ENCODE data around the gene SLIT2.

The SLIT2 gene

GRCh38 chr4:20264688-20265087, 13.0 kb downstream of the SLIT2 start:
- no peak overlapping the region for H2AFZ ChIP-seq (ENCODE audit: low read length)
- H3K14ac ChIP-seq (ENCODE audit: low read length): no peak overlapping the region
- no peak overlapping the region for H3K23ac ChIP-seq (ENCODE audit: low read depth, low read length, poor library complexity)
- H3K27ac ChIP-seq (replicated peaks; ENCODE audit: low read length): no peak overlapping the region
- H2BK15ac ChIP-seq (ENCODE audit: low read length): no peak overlapping the region
- no peak overlapping the region for H3K9ac ChIP-seq (ENCODE audit: low read depth, low read length, poor library complexity)
- H3K9me3 ChIP-seq (replicated peaks in 1 of 2; ENCODE audit: control insufficient read depth in 2 of 2, insufficient read depth in 1 of 2, low read depth in 1 of 2, low read length in 2 of 2): no peaks in the 10 kb centered on the region
- no peak overlapping the region for H3K4ac ChIP-seq (ENCODE audit: low read length)
- H2BK5ac ChIP-seq (ENCODE audit: low read length): no peak overlapping the region
- peaks cover 2 to 10% of the 10 kb centered on the region in 2 donors for H3K4me1 ChIP-seq (ENCODE audit: control insufficient read depth in 2 of 2, insufficient read depth in 1 of 2, low read depth in 1 of 2, low read length in 2 of 2)
- no peak overlapping the region for H3K4me3 ChIP-seq (ENCODE audit: low read length in 2 of 2)
- peaks cover 0 to 87% of the 10 kb centered on the region in 2 donors for H3K36me3 ChIP-seq (replicated peaks in 1 of 2; ENCODE audit: control insufficient read depth in 2 of 2, insufficient read depth in 2 of 2, low read length in 2 of 2)
- no peaks in the 10 kb centered on the region for H3K79me1 ChIP-seq (ENCODE audit: low read depth, low read length)
- H2BK12ac ChIP-seq (ENCODE audit: low read length): no peak overlapping the region
- H4K8ac ChIP-seq (ENCODE audit: low read depth, low read length): no peak overlapping the region
- H3K27me3 ChIP-seq (ENCODE audit: control insufficient read depth in 3 of 3, insufficient read depth in 3 of 3, low read depth in 1 of 3, low read length in 3 of 3): no peaks in the 10 kb centered on the region
- no peak overlapping the region for H4K91ac ChIP-seq (ENCODE audit: low read depth, low read length, poor library complexity)
- no peak overlapping the region for H3K4me2 ChIP-seq (ENCODE audit: insufficient read depth, low read length, poor library complexity, severe bottlenecking)
- DNase-seq (ENCODE audit: low spot score): no peak
- H2AK5ac ChIP-seq (ENCODE audit: low read depth, low read length): no peak overlapping the region
- H2BK120ac ChIP-seq (ENCODE audit: low read depth, low read length): no peak overlapping the region
- no peak overlapping the region for H3K18ac ChIP-seq (ENCODE audit: low read length)

GRCh38 chr4:20265726-20266125, 14.0 kb downstream of the SLIT2 start:
- DNase-seq (ENCODE audit: low spot score): no peak
- H3K4me1 ChIP-seq (ENCODE audit: control insufficient read depth in 2 of 2, insufficient read depth in 1 of 2, low read depth in 1 of 2, low read length in 2 of 2): peaks cover 2 to 10% of the 10 kb centered on the region in 2 donors
- H2BK15ac ChIP-seq (ENCODE audit: low read length): no peak overlapping the region
- no peak overlapping the region for H3K4me2 ChIP-seq (ENCODE audit: insufficient read depth, low read length, poor library complexity, severe bottlenecking)
- no peak overlapping the region for H4K8ac ChIP-seq (ENCODE audit: low read depth, low read length)
- H3K9me3 ChIP-seq (replicated peaks in 1 of 2; ENCODE audit: control insufficient read depth in 2 of 2, insufficient read depth in 1 of 2, low read depth in 1 of 2, low read length in 2 of 2): no peaks in the 10 kb centered on the region
- no peak overlapping the region for H2BK5ac ChIP-seq (ENCODE audit: low read length)
- H3K27me3 ChIP-seq (ENCODE audit: control insufficient read depth in 3 of 3, insufficient read depth in 3 of 3, low read depth in 1 of 3, low read length in 3 of 3): no peaks in the 10 kb centered on the region
- no peak overlapping the region for H3K9ac ChIP-seq (ENCODE audit: low read depth, low read length, poor library complexity)
- no peak overlapping the region for H2AFZ ChIP-seq (ENCODE audit: low read length)
- H3K36me3 ChIP-seq (replicated peaks in 1 of 2; ENCODE audit: control insufficient read depth in 2 of 2, insufficient read depth in 2 of 2, low read length in 2 of 2): peaks cover 0 to 87% of the 10 kb centered on the region in 2 donors
- no CpG with 5 or more reads among the region's 1 CpG for WGBS, 2 donors (ENCODE audit: extremely low coverage in 2 of 2, insufficient read length in 2 of 2, insufficient replicate concordance in 1 of 2)
- no peak overlapping the region for H3K18ac ChIP-seq (ENCODE audit: low read length)
- H3K79me1 ChIP-seq (ENCODE audit: low read depth, low read length): no peaks in the 10 kb centered on the region
- no peak overlapping the region for H3K23ac ChIP-seq (ENCODE audit: low read depth, low read length, poor library complexity)
- H3K4me3 ChIP-seq (ENCODE audit: low read length in 2 of 2): no peak overlapping the region
- no peak overlapping the region for H3K27ac ChIP-seq (replicated peaks; ENCODE audit: low read length)
- H4K91ac ChIP-seq (ENCODE audit: low read depth, low read length, poor library complexity): no peak overlapping the region
- H2BK120ac ChIP-seq (ENCODE audit: low read depth, low read length): no peak overlapping the region
- no peak overlapping the region for H2BK12ac ChIP-seq (ENCODE audit: low read length)
- no peak overlapping the region for H3K4ac ChIP-seq (ENCODE audit: low read length)
- H2AK5ac ChIP-seq (ENCODE audit: low read depth, low read length): no peak overlapping the region
- H3K14ac ChIP-seq (ENCODE audit: low read length): no peak overlapping the region

- no peak overlapping the region for H2AK5ac ChIP-seq (ENCODE audit: low read depth, low read length)
These were observed 14.7 kb downstream of the SLIT2 start for GRCh38 chr4:20266215-20267082.

GRCh38 chr4:20268028-20268427, 16.3 kb downstream of the SLIT2 start:
- no peak overlapping the region for H3K23ac ChIP-seq (ENCODE audit: low read depth, low read length, poor library complexity)

More at GRCh38 chr4:20266215-20267082, 14.7 kb downstream of the SLIT2 start:
- Histone ChIP-seq H2BK5ac (ENCODE audit: low read length) (no peak overlapping the region), H4K8ac (ENCODE audit: low read depth, low read length) (no peak overlapping the region), H3K9me3 (replicated peaks in 1 of 2; ENCODE audit: control insufficient read depth in 2 of 2, insufficient read depth in 1 of 2, low read depth in 1 of 2, low read length in 2 of 2) (no peaks in the 10 kb centered on the region), H4K91ac (ENCODE audit: low read depth, low read length, poor library complexity) (no peak overlapping the region), H3K4me2 (ENCODE audit: insufficient read depth, low read length, poor library complexity, severe bottlenecking) (no peak overlapping the region), H3K9ac (ENCODE audit: low read depth, low read length, poor library complexity) (no peak overlapping the region), H3K14ac (ENCODE audit: low read length) (no peak overlapping the region), H3K4me3 (ENCODE audit: low read length in 2 of 2) (no peak overlapping the region), H2BK120ac (ENCODE audit: low read depth, low read length) (no peak overlapping the region), H3K79me1 (ENCODE audit: low read depth, low read length) (no peaks in the 10 kb centered on the region), H2AFZ (ENCODE audit: low read length) (peak overlapping the region; percentile 59), H3K36me3 (replicated peaks in 1 of 2; ENCODE audit: control insufficient read depth in 2 of 2, insufficient read depth in 2 of 2, low read length in 2 of 2) (peaks cover 0 to 83% of the 10 kb centered on the region in 2 donors), H3K27me3 (ENCODE audit: control insufficient read depth in 3 of 3, insufficient read depth in 3 of 3, low read depth in 1 of 3, low read length in 3 of 3) (no peaks in the 10 kb centered on the region), H2BK15ac (ENCODE audit: low read length) (no peak overlapping the region), H3K27ac (replicated peaks; ENCODE audit: low read length) (no peak overlapping the region), H2BK12ac (ENCODE audit: low read length) (no peak overlapping the region), H3K18ac (ENCODE audit: low read length) (no peak overlapping the region), H3K23ac (ENCODE audit: low read depth, low read length, poor library complexity) (no peak overlapping the region), H3K4me1 (ENCODE audit: control insufficient read depth in 2 of 2, insufficient read depth in 1 of 2, low read depth in 1 of 2, low read length in 2 of 2) (peaks cover 2 to 10% of the 10 kb centered on the region in 2 donors), H3K4ac (ENCODE audit: low read length) (no peak overlapping the region)
- no CpG with 5 or more reads among the region's 4 CpGs for WGBS, 2 donors (ENCODE audit: extremely low coverage in 2 of 2, insufficient read length in 2 of 2, insufficient replicate concordance in 1 of 2)
- DNase-seq (ENCODE audit: low spot score): no peak

More at GRCh38 chr4:20268028-20268427, 16.3 kb downstream of the SLIT2 start:
- Histone ChIP-seq H3K9ac (ENCODE audit: low read depth, low read length, poor library complexity) (no peak overlapping the region), H3K27ac (replicated peaks; ENCODE audit: low read length) (no peak overlapping the region), H2BK12ac (ENCODE audit: low read length) (no peak overlapping the region), H3K4me1 (ENCODE audit: control insufficient read depth in 2 of 2, insufficient read depth in 1 of 2, low read depth in 1 of 2, low read length in 2 of 2) (peaks cover 2 to 11% of the 10 kb centered on the region in 2 donors), H3K27me3 (ENCODE audit: control insufficient read depth in 3 of 3, insufficient read depth in 3 of 3, low read depth in 1 of 3, low read length in 3 of 3) (no peaks in the 10 kb centered on the region), H3K9me3 (replicated peaks in 1 of 2; ENCODE audit: control insufficient read depth in 2 of 2, insufficient read depth in 1 of 2, low read depth in 1 of 2, low read length in 2 of 2) (no peaks in the 10 kb centered on the region), H3K4ac (ENCODE audit: low read length) (no peak overlapping the region), H3K4me3 (ENCODE audit: low read length in 2 of 2) (no peak overlapping the region), H2AK5ac (ENCODE audit: low read depth, low read length) (no peak overlapping the region), H4K8ac (ENCODE audit: low read depth, low read length) (no peak overlapping the region), H2BK5ac (ENCODE audit: low read length) (no peak overlapping the region), H3K79me1 (ENCODE audit: low read depth, low read length) (no peaks in the 10 kb centered on the region), H4K91ac (ENCODE audit: low read depth, low read length, poor library complexity) (no peak overlapping the region), H3K18ac (ENCODE audit: low read length) (no peak overlapping the region), H3K4me2 (ENCODE audit: insufficient read depth, low read length, poor library complexity, severe bottlenecking) (no peak overlapping the region), H2BK120ac (ENCODE audit: low read depth, low read length) (no peak overlapping the region), H3K36me3 (replicated peaks in 1 of 2; ENCODE audit: control insufficient read depth in 2 of 2, insufficient read depth in 2 of 2, low read length in 2 of 2) (peaks cover 0 to 71% of the 10 kb centered on the region in 2 donors), H2BK15ac (ENCODE audit: low read length) (no peak overlapping the region), H2AFZ (ENCODE audit: low read length) (no peak overlapping the region), H3K14ac (ENCODE audit: low read length) (no peak overlapping the region)
- no peak for DNase-seq (ENCODE audit: low spot score)

All from neuronal stem cell (in vitro differentiated cells).